PC-9 (cell line): Measurements from ENCODE around the gene PRR3.

Source experiments
- CTCF ChIP-seq: fragments of 200-600 bp; sonication (generic); conservative IDR thresholded peaks from 2 replicates; pipeline ENCODE4 v1.6.1; 2017; ENCODE audit warnings: mixed run types, antibody characterized with exemption, mild to moderate bottlenecking, moderate library complexity
- EZH2 ChIP-seq: fragments of 200-600 bp; sonication (generic); IDR thresholded peaks from 2 replicates; pipeline ENCODE4 v1.8.0; 2017; ENCODE audit warnings: antibody characterized with exemption, low read depth

- TF ChIP-seq CTCF (no peak), EZH2 (no peak)
Measured at GRCh38 chr6:30600451-30600961, 43.4 kb downstream of the PRR3 start.
